Panc1 (cell line): ENCODE results near the gene ABI3BP. TPM values are rescaled to one million over a fixed set of nuclear protein-coding genes. Genes with fewer than 3 reads are reported as not detected.

ENCODE experiments used
- ATAC-seq: fragments of 200-7000 bp; cut with Tn5 transposase; 2 replicates; pipeline ENCODE4 v1.9.1; 2020; ENCODE audit warnings: mild to moderate bottlenecking, moderate library complexity
- BruUV-seq: library from RNA; stranded (reverse); fragments of 400-500 nt; replicated peaks from 2 replicates; lab custom pipeline; 2021; lab: Mats Ljungman, UMichigan
- CTCF ChIA-PET: fragments of 300-600 bp; sonication (Branson Sonifier 250); formaldehyde crosslinking; loops from one replicate; lab custom pipeline; 2022; ENCODE audit warnings: antibody characterized with exemption; lab: Charles Lee
- POLR2A ChIA-PET: fragments of 300-600 bp; sonication (Branson Sonifier 250); formaldehyde crosslinking; loops from one replicate; lab custom pipeline; 2022; ENCODE audit warnings: antibody characterized with exemption; lab: Charles Lee
- DNase-seq: peaks from one replicate; pipeline ENCODE4 v3.0.0-alpha.2; 2010; ENCODE audit warnings: low read depth, low spot score
- H3K27ac ChIP-seq: 2 replicates; pipeline ENCODE4 v1.5.1; 2011; ENCODE audit warnings: mild to moderate bottlenecking, low read length, inconsistent platforms
- H3K27me3 ChIP-seq: fragments of 200-500 bp; sonication (Bioruptor generic); 2 replicates; pipeline ENCODE4 v1.6.0; 2014; ENCODE audit warnings: low read length, inconsistent platforms; ENCODE audit not compliant: control insufficient read depth, insufficient read depth
- H3K36me3 ChIP-seq: fragments of 200-500 bp; sonication (Bioruptor generic); 2 replicates; pipeline ENCODE4 v1.5.1; 2014; ENCODE audit warnings: inconsistent platforms, mild to moderate bottlenecking, low read length, moderate library complexity; ENCODE audit not compliant: control insufficient read depth, insufficient read depth
- H3K4me1 ChIP-seq: 2 replicates; pipeline ENCODE4 v1.5.1; 2011; ENCODE audit warnings: inconsistent platforms, mild to moderate bottlenecking, low read length, moderate library complexity; ENCODE audit not compliant: control insufficient read depth, insufficient read depth
- H3K4me3 ChIP-seq, 2 experiments: 2 replicates each; pipeline ENCODE4 v1.5.1; 2011 to 2012; ENCODE audit warnings: low read depth in 2 of 2, low read length in 2 of 2, mild to moderate bottlenecking in 2 of 2, inconsistent platforms in 1 of 2, moderate library complexity in 1 of 2
- H3K9me3 ChIP-seq: fragments of 200-500 bp; sonication (Bioruptor generic); 2 replicates; pipeline ENCODE4 v1.5.1; 2014; ENCODE audit warnings: low read depth, mild to moderate bottlenecking, inconsistent platforms, low read length, moderate library complexity; ENCODE audit not compliant: control insufficient read depth, insufficient read depth
- POLR2AphosphoS5 ChIP-seq: IDR thresholded peaks from 2 replicates; pipeline ENCODE4 v1.6.1; 2012; ENCODE audit warnings: mild to moderate bottlenecking, low read depth, low read length, moderate library complexity
- SIN3A ChIP-seq: IDR thresholded peaks from 2 replicates; pipeline ENCODE4 v1.6.1; 2012; ENCODE audit warnings: low read depth, mild to moderate bottlenecking, low read length, moderate library complexity, borderline replicate concordance; ENCODE audit not compliant: insufficient read depth
- TCF7L2 ChIP-seq: IDR thresholded peaks from 2 replicates; pipeline ENCODE4 v1.6.1; 2011; ENCODE audit warnings: mild to moderate bottlenecking, low read depth, low read length, inconsistent platforms
- in situ Hi-C: cut with HindIII; loops from 2 replicates; pipeline ENCODE4 v1.10.0; 2016; ENCODE audit warnings: low sequenced_read_pairs, low pct_unique_long_range_greater_than_20kb
- intact Hi-C: fragments of 100-400 bp; cut with micrococcal nuclease; formaldehyde crosslinking; loops from one replicate; pipeline ENCODE4 v1.10.0; 2022; ENCODE audit not compliant: unreplicated experiment
- total RNA-seq: library from RNA; stranded (reverse); gene quantifications from one replicate; pipeline ENCODE4 v1.2.1, GENCODE V29; 2021; ENCODE audit not compliant: unreplicated experiment
- TF ChIP-seq, protein P1 (sequence below), 2 experiments: IDR thresholded peaks; 2 replicates each; pipeline ENCODE4 v1.6.1; 2011 to 2012; ENCODE audit warnings: low read depth in 2 of 2, control low read depth in 1 of 2, low read length in 1 of 2, mild to moderate bottlenecking in 1 of 2, moderate library complexity in 1 of 2; ENCODE audit not compliant: insufficient read depth in 1 of 2
- TF ChIP-seq, protein P2 (sequence below): fragments of 450-650 bp; IDR thresholded peaks from 2 replicates; pipeline ENCODE4 v1.5.1; 2017; ENCODE audit warnings: mild to moderate bottlenecking

ABI3BP gene
- total RNA-seq, 1 experiment from 2014 or later = 0.21 TPM

DNA sequence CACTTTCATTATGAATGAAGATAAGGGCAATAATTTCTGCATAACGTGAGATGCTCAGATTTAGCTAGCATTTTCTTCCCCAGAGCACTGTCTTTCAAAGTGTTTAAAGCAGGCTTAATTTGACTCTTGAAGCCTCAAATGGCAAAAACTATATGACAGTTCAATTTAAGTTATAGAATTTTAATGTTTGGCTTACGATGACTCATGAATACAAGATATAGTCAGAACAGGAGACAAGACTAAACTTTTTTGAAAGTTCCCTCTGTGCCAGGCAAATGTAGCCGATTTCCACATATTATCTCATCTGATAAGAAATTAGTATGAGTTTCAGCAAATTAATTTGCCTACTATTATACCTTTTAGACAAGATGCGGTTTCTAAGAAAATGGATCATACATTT lies 19.6 kb downstream of the ABI3BP start:
- intact Hi-C loops = no loop called here

DNA sequence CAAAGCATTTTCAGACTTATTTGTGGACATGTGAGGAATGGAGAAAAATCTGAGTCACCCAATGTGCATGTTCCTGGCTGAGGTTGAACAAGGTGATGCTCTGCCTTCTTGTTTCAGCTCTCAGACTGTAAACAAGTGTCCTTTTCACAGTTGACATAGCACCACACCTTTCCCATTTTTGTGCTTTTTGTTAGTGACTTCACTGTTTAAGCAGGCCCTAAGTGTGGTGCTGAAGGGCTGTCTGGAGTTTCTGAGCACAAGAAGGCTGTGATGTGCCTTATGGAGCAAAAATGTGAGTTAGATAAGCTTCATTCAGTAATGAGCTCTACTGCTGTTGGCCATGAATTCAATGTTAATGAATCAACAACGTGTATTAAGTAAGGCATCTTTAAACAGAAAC lies 20.4 kb downstream of the ABI3BP start:
- CTCF ChIA-PET = no interaction called here
- H3K27ac ChIP-seq = no peak overlapping the region
- BruUV-seq = no TSS peak
- in situ Hi-C loops = no loop called here
- no peaks in the 10 kb centered on the region for H3K36me3 ChIP-seq
- H3K4me1 ChIP-seq = no peaks in the 10 kb centered on the region
- no peak for DNase-seq
- no peak for ATAC-seq
- no peaks in the 10 kb centered on the region for H3K27me3 ChIP-seq
- H3K4me3 ChIP-seq = no peak overlapping the region
- POLR2A ChIA-PET = no interaction called here
- intact Hi-C loops = no loop called here
- TF ChIP-seq TCF7L2 (no peak), POLR2AphosphoS5 (no peak), SIN3A (no peak)
- TF ChIP-seq, protein P1, sequence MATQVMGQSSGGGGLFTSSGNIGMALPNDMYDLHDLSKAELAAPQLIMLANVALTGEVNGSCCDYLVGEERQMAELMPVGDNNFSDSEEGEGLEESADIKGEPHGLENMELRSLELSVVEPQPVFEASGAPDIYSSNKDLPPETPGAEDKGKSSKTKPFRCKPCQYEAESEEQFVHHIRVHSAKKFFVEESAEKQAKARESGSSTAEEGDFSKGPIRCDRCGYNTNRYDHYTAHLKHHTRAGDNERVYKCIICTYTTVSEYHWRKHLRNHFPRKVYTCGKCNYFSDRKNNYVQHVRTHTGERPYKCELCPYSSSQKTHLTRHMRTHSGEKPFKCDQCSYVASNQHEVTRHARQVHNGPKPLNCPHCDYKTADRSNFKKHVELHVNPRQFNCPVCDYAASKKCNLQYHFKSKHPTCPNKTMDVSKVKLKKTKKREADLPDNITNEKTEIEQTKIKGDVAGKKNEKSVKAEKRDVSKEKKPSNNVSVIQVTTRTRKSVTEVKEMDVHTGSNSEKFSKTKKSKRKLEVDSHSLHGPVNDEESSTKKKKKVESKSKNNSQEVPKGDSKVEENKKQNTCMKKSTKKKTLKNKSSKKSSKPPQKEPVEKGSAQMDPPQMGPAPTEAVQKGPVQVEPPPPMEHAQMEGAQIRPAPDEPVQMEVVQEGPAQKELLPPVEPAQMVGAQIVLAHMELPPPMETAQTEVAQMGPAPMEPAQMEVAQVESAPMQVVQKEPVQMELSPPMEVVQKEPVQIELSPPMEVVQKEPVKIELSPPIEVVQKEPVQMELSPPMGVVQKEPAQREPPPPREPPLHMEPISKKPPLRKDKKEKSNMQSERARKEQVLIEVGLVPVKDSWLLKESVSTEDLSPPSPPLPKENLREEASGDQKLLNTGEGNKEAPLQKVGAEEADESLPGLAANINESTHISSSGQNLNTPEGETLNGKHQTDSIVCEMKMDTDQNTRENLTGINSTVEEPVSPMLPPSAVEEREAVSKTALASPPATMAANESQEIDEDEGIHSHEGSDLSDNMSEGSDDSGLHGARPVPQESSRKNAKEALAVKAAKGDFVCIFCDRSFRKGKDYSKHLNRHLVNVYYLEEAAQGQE (IDR thresholded peaks at IDR 0.05; ENCODE audit: insufficient read depth in 1 of 2, low read depth in 2 of 2, low read length in 1 of 2) = no peak
- TF ChIP-seq, protein P2, sequence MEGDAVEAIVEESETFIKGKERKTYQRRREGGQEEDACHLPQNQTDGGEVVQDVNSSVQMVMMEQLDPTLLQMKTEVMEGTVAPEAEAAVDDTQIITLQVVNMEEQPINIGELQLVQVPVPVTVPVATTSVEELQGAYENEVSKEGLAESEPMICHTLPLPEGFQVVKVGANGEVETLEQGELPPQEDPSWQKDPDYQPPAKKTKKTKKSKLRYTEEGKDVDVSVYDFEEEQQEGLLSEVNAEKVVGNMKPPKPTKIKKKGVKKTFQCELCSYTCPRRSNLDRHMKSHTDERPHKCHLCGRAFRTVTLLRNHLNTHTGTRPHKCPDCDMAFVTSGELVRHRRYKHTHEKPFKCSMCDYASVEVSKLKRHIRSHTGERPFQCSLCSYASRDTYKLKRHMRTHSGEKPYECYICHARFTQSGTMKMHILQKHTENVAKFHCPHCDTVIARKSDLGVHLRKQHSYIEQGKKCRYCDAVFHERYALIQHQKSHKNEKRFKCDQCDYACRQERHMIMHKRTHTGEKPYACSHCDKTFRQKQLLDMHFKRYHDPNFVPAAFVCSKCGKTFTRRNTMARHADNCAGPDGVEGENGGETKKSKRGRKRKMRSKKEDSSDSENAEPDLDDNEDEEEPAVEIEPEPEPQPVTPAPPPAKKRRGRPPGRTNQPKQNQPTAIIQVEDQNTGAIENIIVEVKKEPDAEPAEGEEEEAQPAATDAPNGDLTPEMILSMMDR = no peak
- no peaks in the 10 kb centered on the region for H3K9me3 ChIP-seq

More for the DNA sequence above, 19.6 kb downstream of the ABI3BP start:
- ChIA-PET CTCF (interaction anchor here (0.6 kb wide), 1 partner anchor 9 kb away, joined by 3 read pairs; no protein-coding TSS in a partner anchor), POLR2A (no interaction called here)
- Histone ChIP-seq H3K9me3 (no peaks in the 10 kb centered on the region), H3K4me1 (no peaks in the 10 kb centered on the region), H3K27ac (no peak overlapping the region), H3K27me3 (no peaks in the 10 kb centered on the region), H3K4me3 (no peak overlapping the region), H3K36me3 (no peaks in the 10 kb centered on the region)
- DNase-seq (no peak), ATAC-seq (no peak)
- in situ Hi-C loops = no loop called here
- TF ChIP-seq, protein P1 (IDR thresholded peaks at IDR 0.05; ENCODE audit: insufficient read depth in 1 of 2, low read depth in 2 of 2, low read length in 1 of 2) = no peak
- no peak for TF ChIP-seq SIN3A
- no peak for TF ChIP-seq POLR2AphosphoS5
- TF ChIP-seq, protein P2 = no peak
- TF ChIP-seq TCF7L2 = no peak
- BruUV-seq = no TSS peak
